HepG2 (cell line): ENCODE results near the gene CTDSP1. TPM values are rescaled to one million over a fixed set of nuclear protein-coding genes. Genes with fewer than 3 reads are reported as not detected.
A peak's percentile ranks its signal among the peaks of the same experiment; 100 is the strongest.

ENCODE experiments used
- E2F2 ChIP-seq: sonication (generic); formaldehyde crosslinking; IDR thresholded peaks from 2 replicates; pipeline ENCODE4 v1.4.0; 2020; ENCODE audit warnings: missing genetic modification reagents, borderline replicate concordance
- ETS1 ChIP-seq: sonication (generic); formaldehyde crosslinking; IDR thresholded peaks from 2 replicates; pipeline ENCODE4 v1.4.0; 2020; ENCODE audit warnings: missing genetic modification reagents
- GTF3A ChIP-seq: sonication (generic); formaldehyde crosslinking; conservative IDR thresholded peaks from 2 replicates; pipeline ENCODE4 v1.4.0; 2020; ENCODE audit warnings: mild to moderate bottlenecking, missing genetic modification reagents
- JUND ChIP-seq: sonication (generic); formaldehyde crosslinking; IDR thresholded peaks from 2 replicates; pipeline ENCODE4 v1.8.0; 2022; ENCODE audit warnings: mild to moderate bottlenecking, missing genetic modification reagents
- KLF12 ChIP-seq: sonication (generic); formaldehyde crosslinking; IDR thresholded peaks from 2 replicates; pipeline ENCODE4 v1.4.0; 2020; ENCODE audit warnings: missing genetic modification reagents, borderline replicate concordance
- KLF13 ChIP-seq: sonication (generic); formaldehyde crosslinking; IDR thresholded peaks from 2 replicates; pipeline ENCODE4 v1.4.0; 2020; ENCODE audit warnings: mild to moderate bottlenecking, missing genetic modification reagents
- MEIS1 ChIP-seq: sonication (generic); formaldehyde crosslinking; IDR thresholded peaks from 2 replicates; pipeline ENCODE4 v1.9.0; 2021; ENCODE audit warnings: mild to moderate bottlenecking, missing genetic modification reagents, moderate library complexity, borderline replicate concordance
- NFE2L2 ChIP-seq: fragments of 150-350 bp; IDR thresholded peaks from 2 replicates; pipeline ENCODE4 v1.6.1; 2014; ENCODE audit warnings: low read length
- NR2F6 ChIP-seq, 2 experiments: IDR thresholded peaks; 2 replicates each; pipeline ENCODE4 v1.6.1; 2016; ENCODE audit warnings: antibody characterized with exemption in 1 of 2, mild to moderate bottlenecking in 1 of 2
- POGZ ChIP-seq: sonication (generic); formaldehyde crosslinking; IDR thresholded peaks from 2 replicates; pipeline ENCODE4 v1.4.0; 2020; ENCODE audit warnings: mild to moderate bottlenecking, missing genetic modification reagents
- POLR2AphosphoS5 ChIP-seq: IDR thresholded peaks from 2 replicates; pipeline ENCODE4 v1.6.1; 2012; ENCODE audit warnings: low read depth, low read length
- TFAP4 ChIP-seq: sonication (generic); IDR thresholded peaks from 2 replicates; pipeline ENCODE4 v1.6.1; 2016; ENCODE audit warnings: low read depth, borderline replicate concordance
- TRAFD1 ChIP-seq: sonication (generic); formaldehyde crosslinking; IDR thresholded peaks from 2 replicates; pipeline ENCODE4 v1.5.1; 2020; ENCODE audit warnings: missing genetic modification reagents, mild to moderate bottlenecking, borderline replicate concordance
- ZMAT3 ChIP-seq: sonication (generic); formaldehyde crosslinking; conservative IDR thresholded peaks from 2 replicates; pipeline ENCODE4 v1.7.0; 2021; ENCODE audit warnings: missing genetic modification reagents
- ZNF124 ChIP-seq: sonication (generic); formaldehyde crosslinking; IDR thresholded peaks from 2 replicates; pipeline ENCODE4 v1.4.0; 2020; ENCODE audit warnings: missing genetic modification reagents
- ZNF160 ChIP-seq: sonication (generic); formaldehyde crosslinking; IDR thresholded peaks from 2 replicates; pipeline ENCODE4 v1.8.0; 2022; ENCODE audit warnings: mild to moderate bottlenecking, inconsistent platforms, missing genetic modification reagents
- ZNF274 ChIP-seq: sonication (generic); formaldehyde crosslinking; IDR thresholded peaks from 2 replicates; pipeline ENCODE4 v1.5.1; 2020; ENCODE audit warnings: mild to moderate bottlenecking, missing genetic modification reagents
- ZNF33B ChIP-seq: sonication (generic); formaldehyde crosslinking; IDR thresholded peaks from 2 replicates; pipeline ENCODE4 v1.5.1; 2020; ENCODE audit warnings: mild to moderate bottlenecking, missing genetic modification reagents
- ZNF367 ChIP-seq: sonication (generic); formaldehyde crosslinking; IDR thresholded peaks from 2 replicates; pipeline ENCODE4 v1.4.0; 2020; ENCODE audit warnings: missing genetic modification reagents, borderline replicate concordance
- ZNF607 ChIP-seq: sonication (generic); formaldehyde crosslinking; IDR thresholded peaks from 2 replicates; pipeline ENCODE4 v1.5.1; 2020; ENCODE audit warnings: missing genetic modification reagents, mild to moderate bottlenecking, borderline replicate concordance
- polyA plus RNA-seq, 8 experiments: library from polyadenylated mRNA; depleted of rRNA in 3 of 8; stranded (reverse) in 7 of 8; unstranded in 1 of 8; fragments of >200 nt; fragmentation: Illumina TruSeq in 4 of 8; extraction: Trizol in 4 of 8; gene quantifications; 2 replicates each; pipeline versions ENCODE4 v1.2.1 to v1.2.3, GENCODE V29; 2011 to 2016; ENCODE audit warnings: low read depth in 4 of 8, missing spikeins in 1 of 8, mixed read lengths in 1 of 8; ENCODE audit not compliant: insufficient read depth in 1 of 8
- total RNA-seq, 5 experiments: library from RNA; depleted of rRNA; stranded (reverse); fragments of >200 nt; fragmentation: Illumina TruSeq; extraction: Trizol; gene quantifications; 2 replicates each; pipeline ENCODE4 v1.2.3, GENCODE V29; 2016; ENCODE audit warnings: low read depth in 1 of 5

Gene CTDSP1
- total and polyA plus RNA-seq, 2 of the 13 experiments (the other 11 are each of a cell fraction or from before 2014, with no cell fraction given) = 91.0 to 268 TPM

DNA sequence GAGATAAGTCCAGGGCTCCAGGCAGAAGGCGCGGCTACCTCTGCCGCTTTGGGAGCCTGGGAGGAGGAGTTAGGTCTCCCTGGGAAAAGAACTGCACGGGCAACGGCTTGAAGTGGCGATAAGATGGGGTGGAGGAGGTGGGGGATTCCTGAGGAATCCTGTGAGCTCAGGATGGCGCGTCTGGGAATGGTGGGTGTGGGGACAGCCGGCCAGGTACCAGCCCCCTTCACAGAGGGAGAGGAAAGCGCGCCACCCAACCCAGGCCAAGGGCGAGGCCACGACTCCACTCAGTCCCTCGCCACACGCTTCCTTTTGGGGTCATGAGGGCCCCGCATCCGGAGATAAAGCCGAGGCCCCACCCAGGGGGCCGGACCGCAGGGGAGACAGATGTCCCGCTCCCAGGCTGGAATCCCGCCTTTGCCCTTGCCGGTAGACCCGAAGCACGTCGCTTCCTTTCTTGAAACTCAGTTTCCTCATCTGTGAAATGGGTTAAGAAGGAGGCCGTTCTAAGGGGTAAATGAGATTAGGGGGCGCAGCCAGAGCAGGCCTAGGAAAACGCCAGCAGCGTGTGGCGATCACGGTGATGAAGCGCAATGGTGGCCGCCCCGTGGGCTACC, 1.7 kb upstream of the CTDSP1 start (continued):
- no peak; the same call in 1 of the 2 replicates for TF ChIP-seq ZNF274 (CRISPR knock-in tag)
- TF ChIP-seq E2F2 (CRISPR knock-in tag) = peak; percentile 93; the same call in 1 of the 2 replicates
- no peak; the same call in 1 of the 2 replicates for TF ChIP-seq ZNF33B
- TF ChIP-seq ZMAT3 = peak; percentile 22; the same call in 1 of the 2 replicates
- peak; percentile 84 for TF ChIP-seq ZNF607
- peak; percentile 80; the same call in 1 of the 2 replicates for TF ChIP-seq KLF12
- 0 out of 2 replicates have a peak, but pooled peaks have one; percentile 31 for TF ChIP-seq GTF3A (CRISPR knock-in tag)
- peak; percentile 62; the same call in 1 of the 2 replicates for TF ChIP-seq TFAP4
- no peak for TF ChIP-seq KLF13 (CRISPR knock-in tag)
- TF ChIP-seq POGZ (CRISPR knock-in tag) = peak; percentile 38; the same call in 1 of the 2 replicates
- peak; percentile 76; the same call in 1 of the 2 replicates for TF ChIP-seq ZNF160 (CRISPR knock-in tag)
- no peak; the same call in 1 of the 2 replicates for TF ChIP-seq MEIS1 (CRISPR knock-in tag)
- TF ChIP-seq ETS1 (CRISPR knock-in tag) = no peak
- TF ChIP-seq TRAFD1 (CRISPR knock-in tag) = 0 out of 2 replicates have a peak, but pooled peaks have one; percentile 77
- peak; percentile 91 for TF ChIP-seq POLR2AphosphoS5
- 0 out of 2 replicates have a peak, but pooled peaks have one; percentile 38 for TF ChIP-seq ZNF124 (CRISPR knock-in tag)
- no peak for TF ChIP-seq NFE2L2
- TF ChIP-seq JUND = no peak
- peak; percentile 93 for TF ChIP-seq NR2F6 (IDR thresholded peaks at IDR 0.05)
- peak; percentile 91 for TF ChIP-seq NR2F6 (CRISPR knock-in tag; IDR thresholded peaks at IDR 0.05)
- no peak for TF ChIP-seq ZNF367
